WTC11 (cell line): ENCODE data around the gene RNF126. TPM values are rescaled to one million over a fixed set of nuclear protein-coding genes. Genes with fewer than 3 reads are reported as not detected.
"Not testable (repeated sequence)": the region's sequence is repeated elsewhere in the genome, so short reads cannot be mapped to it uniquely, and the experiment has no call there.

ENCODE experiments used
- ATAC-seq: fragments of 200-7000 bp; cut with Tn5 transposase; 2 replicates; pipeline ENCODE4 v1.10.0; 2021; ENCODE audit warnings: mild to moderate bottlenecking, moderate library complexity
- CTCF ChIA-PET: fragments of 300-600 bp; sonication (Branson Sonifier 250); formaldehyde crosslinking; loops from one replicate; lab custom pipeline; 2021; ENCODE audit warnings: antibody characterized with exemption; lab: Charles Lee
- POLR2A ChIA-PET: fragments of 350-600 bp; sonication (Branson Sonifier 250); formaldehyde crosslinking; loops from one replicate; lab custom pipeline; 2021; ENCODE audit warnings: antibody characterized with exemption; lab: Charles Lee
- DNase-seq: peaks from one replicate; pipeline ENCODE4 v3.0.0; 2021; ENCODE audit warnings: low spot score
- H3K27ac Mint-ChIP-seq: 2 replicates; pipeline ENCODE4 v1.8.0; 2021; ENCODE audit warnings: mixed read lengths
- H3K27me3 Mint-ChIP-seq: 2 replicates; pipeline ENCODE4 v1.8.0; 2021; ENCODE audit warnings: low read depth, mild to moderate bottlenecking, moderate library complexity, mixed read lengths
- H3K36me3 Mint-ChIP-seq: 2 replicates; pipeline ENCODE4 v1.8.0; 2021; ENCODE audit warnings: mixed read lengths
- H3K4me1 Mint-ChIP-seq: 2 replicates; pipeline ENCODE4 v1.8.0; 2022; ENCODE audit warnings: mixed read lengths
- H3K4me3 Mint-ChIP-seq: 2 replicates; pipeline ENCODE4 v1.8.0; 2021; ENCODE audit warnings: mild to moderate bottlenecking, moderate library complexity, mixed read lengths
- H3K9me3 Mint-ChIP-seq: 2 replicates; pipeline ENCODE4 v1.8.0; 2021; ENCODE audit warnings: mixed read lengths
- SOX15 ChIP-seq: fragments of 250-450 bp; sonication (Bioruptor Pico); IDR thresholded peaks from 2 replicates; pipeline ENCODE4 v1.9.0; 2021; ENCODE audit warnings: mild to moderate bottlenecking
- TCF7 ChIP-seq: sonication (generic); formaldehyde crosslinking; IDR thresholded peaks from 2 replicates; pipeline ENCODE4 v1.8.0; 2022; ENCODE audit warnings: mild to moderate bottlenecking, low read depth, missing genetic modification reagents, moderate library complexity
- total RNA-seq: library from RNA; stranded (reverse); gene quantifications from 3 replicates; pipeline ENCODE4 v1.2.3, GENCODE V29; 2021
- TF ChIP-seq, protein P1 (sequence below): sonication (generic); formaldehyde crosslinking; conservative IDR thresholded peaks from 2 replicates; pipeline ENCODE4 v1.8.1; 2023; ENCODE audit warnings: mild to moderate bottlenecking, low read depth, missing genetic modification reagents, moderate library complexity
- TF ChIP-seq, protein P2 (sequence below): fragments of 200-600 bp; IDR thresholded peaks from 2 replicates; pipeline ENCODE4 v1.8.0; 2022; ENCODE audit warnings: antibody characterized with exemption

RNF126 gene
- total RNA-seq, 1 experiment from 2014 or later = 84.4 TPM

DNA sequence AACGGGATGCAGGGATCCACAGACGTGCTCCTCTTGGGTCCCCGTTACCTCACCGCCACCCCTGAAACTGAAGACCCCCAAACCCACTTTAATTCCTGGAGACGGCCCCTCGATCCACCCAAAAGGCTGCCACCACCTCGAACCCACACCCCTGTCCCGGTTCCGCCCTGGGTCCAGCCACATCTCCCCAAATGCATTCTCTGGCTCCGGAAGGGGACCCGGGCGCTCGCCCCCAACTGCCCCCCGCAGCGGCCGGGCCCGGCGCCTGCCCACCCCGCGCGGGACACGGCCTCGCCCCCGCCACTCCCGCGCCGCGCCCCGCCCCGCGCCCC lies 13.0 kb upstream of the RNF126 start (continued):
- TF ChIP-seq, protein P1, sequence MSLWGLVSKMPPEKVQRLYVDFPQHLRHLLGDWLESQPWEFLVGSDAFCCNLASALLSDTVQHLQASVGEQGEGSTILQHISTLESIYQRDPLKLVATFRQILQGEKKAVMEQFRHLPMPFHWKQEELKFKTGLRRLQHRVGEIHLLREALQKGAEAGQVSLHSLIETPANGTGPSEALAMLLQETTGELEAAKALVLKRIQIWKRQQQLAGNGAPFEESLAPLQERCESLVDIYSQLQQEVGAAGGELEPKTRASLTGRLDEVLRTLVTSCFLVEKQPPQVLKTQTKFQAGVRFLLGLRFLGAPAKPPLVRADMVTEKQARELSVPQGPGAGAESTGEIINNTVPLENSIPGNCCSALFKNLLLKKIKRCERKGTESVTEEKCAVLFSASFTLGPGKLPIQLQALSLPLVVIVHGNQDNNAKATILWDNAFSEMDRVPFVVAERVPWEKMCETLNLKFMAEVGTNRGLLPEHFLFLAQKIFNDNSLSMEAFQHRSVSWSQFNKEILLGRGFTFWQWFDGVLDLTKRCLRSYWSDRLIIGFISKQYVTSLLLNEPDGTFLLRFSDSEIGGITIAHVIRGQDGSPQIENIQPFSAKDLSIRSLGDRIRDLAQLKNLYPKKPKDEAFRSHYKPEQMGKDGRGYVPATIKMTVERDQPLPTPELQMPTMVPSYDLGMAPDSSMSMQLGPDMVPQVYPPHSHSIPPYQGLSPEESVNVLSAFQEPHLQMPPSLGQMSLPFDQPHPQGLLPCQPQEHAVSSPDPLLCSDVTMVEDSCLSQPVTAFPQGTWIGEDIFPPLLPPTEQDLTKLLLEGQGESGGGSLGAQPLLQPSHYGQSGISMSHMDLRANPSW (CRISPR knock-in tag) = no peak
- TF ChIP-seq, all 79 proteins: peak for 0

DNA sequence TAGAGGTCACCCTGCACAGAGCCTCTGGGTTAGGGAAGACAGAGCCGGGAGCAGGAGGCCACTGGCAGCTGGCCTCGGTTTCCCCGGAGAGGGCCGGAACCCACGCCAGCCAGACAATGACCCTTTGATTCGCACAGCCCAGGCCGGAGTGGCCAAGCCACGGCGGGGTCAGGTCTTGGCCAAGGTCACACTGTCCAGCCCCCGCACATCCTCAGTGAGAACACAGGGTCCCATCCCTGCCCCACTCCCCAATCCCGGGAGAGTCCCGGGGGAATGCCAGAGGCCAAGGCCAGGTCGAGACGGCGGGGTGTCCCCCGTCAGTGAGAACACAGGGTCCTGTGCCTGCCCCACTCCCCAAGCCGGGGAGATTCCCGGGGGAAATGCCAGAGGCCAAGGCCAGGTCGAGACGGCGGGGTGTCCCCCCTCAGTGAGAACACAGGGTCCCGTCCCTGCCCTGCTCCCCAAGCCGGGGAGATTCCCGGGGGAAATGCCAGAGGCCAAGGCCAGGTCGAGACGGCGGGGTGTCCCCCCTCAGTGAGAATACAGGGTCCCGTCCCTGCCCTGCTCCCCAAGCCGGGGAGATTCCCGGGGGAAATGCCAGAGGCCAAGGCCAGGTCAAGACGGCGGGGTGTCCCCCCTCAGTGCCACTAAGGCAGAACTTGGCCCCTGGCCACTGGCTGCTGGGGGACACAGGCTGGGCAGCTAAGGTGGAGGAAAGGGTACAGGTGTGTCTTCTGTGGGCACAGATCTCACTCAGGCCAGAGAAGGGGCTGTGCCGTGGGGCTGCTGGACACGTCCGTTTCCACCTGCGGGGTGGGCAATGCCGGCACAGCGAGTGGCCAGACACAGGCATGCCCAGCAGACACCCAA lies 11.5 kb upstream of the RNF126 start:
- TF ChIP-seq SOX15 = no peak
- POLR2A ChIA-PET = no interaction called here
- CTCF ChIA-PET = interaction anchor here (0.6 to 2.1 kb wide), 4 partner anchors 9 to 67 kb away, joined by 4 to 8 read pairs (median 6); no protein-coding TSS in a partner anchor
- Mint-ChIP-seq H3K36me3 (no peaks in the 10 kb centered on the region), H3K27ac (no peak overlapping the region), H3K9me3 (no peaks in the 10 kb centered on the region), H3K4me1 (no peaks in the 10 kb centered on the region), H3K4me3 (no peak overlapping the region), H3K27me3 (peaks cover 27% of the 10 kb centered on the region)
- ATAC-seq = no peak
- no peak for DNase-seq

DNA sequence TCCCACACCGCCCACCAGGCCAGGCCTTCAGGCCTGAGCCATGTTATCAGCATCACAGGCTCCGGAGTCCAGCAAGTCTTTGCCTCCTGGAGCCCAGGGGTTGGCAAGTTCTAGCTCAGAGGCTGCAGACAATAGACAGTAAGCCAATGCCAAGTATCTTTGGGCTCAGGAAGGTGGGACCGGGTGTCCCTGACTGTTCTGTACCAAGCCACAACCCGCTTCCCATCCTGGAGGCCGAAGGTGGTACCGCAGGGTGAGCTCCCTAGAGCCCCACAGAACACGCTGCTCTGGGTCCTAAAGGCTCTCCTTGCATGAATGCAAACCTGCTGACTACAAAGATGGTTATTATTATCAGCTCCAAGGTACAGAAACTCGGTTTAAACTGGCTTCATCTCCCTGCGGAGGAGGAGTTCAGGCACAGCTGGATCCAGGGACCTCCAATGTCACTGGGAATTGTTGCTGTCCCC lies 7.6 kb upstream of the RNF126 start:
- CTCF ChIA-PET = interaction anchor here (0.5 to 2.6 kb wide), 15 partner anchors 10 to 115 kb away, joined by 3 to 22 read pairs (median 4); partner anchors contain the start of gene PALM
- H3K4me1 Mint-ChIP-seq = no peaks in the 10 kb centered on the region
- H3K27ac Mint-ChIP-seq = no peak overlapping the region
- ATAC-seq (peak; percentile 86), DNase-seq (peak; percentile 54)
- no peaks in the 10 kb centered on the region for H3K36me3 Mint-ChIP-seq
- H3K27me3 Mint-ChIP-seq = peaks cover 31% of the 10 kb centered on the region
- POLR2A ChIA-PET = interaction anchor here (0.5 kb wide), 1 partner anchor 9 kb away, joined by 3 read pairs; no protein-coding TSS in a partner anchor
- no peak for TF ChIP-seq TCF7 (CRISPR knock-in tag)
- TF ChIP-seq, protein P2, sequence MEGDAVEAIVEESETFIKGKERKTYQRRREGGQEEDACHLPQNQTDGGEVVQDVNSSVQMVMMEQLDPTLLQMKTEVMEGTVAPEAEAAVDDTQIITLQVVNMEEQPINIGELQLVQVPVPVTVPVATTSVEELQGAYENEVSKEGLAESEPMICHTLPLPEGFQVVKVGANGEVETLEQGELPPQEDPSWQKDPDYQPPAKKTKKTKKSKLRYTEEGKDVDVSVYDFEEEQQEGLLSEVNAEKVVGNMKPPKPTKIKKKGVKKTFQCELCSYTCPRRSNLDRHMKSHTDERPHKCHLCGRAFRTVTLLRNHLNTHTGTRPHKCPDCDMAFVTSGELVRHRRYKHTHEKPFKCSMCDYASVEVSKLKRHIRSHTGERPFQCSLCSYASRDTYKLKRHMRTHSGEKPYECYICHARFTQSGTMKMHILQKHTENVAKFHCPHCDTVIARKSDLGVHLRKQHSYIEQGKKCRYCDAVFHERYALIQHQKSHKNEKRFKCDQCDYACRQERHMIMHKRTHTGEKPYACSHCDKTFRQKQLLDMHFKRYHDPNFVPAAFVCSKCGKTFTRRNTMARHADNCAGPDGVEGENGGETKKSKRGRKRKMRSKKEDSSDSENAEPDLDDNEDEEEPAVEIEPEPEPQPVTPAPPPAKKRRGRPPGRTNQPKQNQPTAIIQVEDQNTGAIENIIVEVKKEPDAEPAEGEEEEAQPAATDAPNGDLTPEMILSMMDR = 0 out of 2 replicates have a peak, but pooled peaks have one; percentile 12
- no peak overlapping the region for H3K4me3 Mint-ChIP-seq
- peaks cover 9% of the 10 kb centered on the region for H3K9me3 Mint-ChIP-seq

DNA sequence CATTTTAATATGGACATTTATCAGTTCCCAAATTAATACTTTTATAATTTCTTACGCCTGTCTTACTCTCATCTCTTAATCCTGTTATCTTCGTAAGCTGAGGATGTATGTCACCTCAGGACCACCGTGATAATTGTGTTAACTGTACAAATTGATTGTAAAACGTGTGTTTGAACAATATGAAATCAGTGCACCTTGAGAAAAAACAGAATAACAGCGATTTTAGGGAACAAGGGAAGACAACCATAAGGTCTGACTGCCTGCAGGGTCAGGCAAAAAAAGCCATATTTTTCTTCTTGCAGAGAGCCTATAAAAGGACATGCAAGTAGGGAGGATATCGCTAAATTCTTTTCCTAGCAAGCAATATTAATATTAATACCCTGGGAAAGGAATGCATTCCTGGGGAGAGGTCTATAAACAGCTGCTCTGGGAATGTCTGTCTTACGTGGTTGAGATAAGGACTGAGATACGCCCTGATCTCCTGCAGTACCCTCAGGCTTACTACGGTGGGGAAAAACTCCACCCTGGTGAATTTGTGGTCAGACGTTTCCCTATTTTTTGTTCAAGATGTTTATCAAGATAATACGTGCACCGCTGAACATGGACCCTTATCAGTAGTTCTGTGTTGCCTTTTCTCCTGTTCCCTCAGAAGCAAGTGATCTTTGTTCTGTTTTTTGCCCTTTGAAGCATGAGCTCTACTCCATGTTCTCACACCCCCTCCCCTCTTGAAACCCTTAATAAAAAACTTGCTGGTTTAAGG lies 5.8 kb upstream of the RNF126 start:
- CTCF ChIA-PET = interaction anchor here (2.6 kb wide), 1 partner anchor 73 kb away, joined by 13 read pairs; no protein-coding TSS in a partner anchor
- ATAC-seq, DNase-seq, H3K9me3 Mint-ChIP-seq, H3K4me3 Mint-ChIP-seq, POLR2A ChIA-PET, H3K36me3 Mint-ChIP-seq, H3K27ac Mint-ChIP-seq, H3K4me1 Mint-ChIP-seq: not testable (repeated sequence)
- H3K27me3 Mint-ChIP-seq = peaks cover 31% of the 10 kb centered on the region

DNA sequence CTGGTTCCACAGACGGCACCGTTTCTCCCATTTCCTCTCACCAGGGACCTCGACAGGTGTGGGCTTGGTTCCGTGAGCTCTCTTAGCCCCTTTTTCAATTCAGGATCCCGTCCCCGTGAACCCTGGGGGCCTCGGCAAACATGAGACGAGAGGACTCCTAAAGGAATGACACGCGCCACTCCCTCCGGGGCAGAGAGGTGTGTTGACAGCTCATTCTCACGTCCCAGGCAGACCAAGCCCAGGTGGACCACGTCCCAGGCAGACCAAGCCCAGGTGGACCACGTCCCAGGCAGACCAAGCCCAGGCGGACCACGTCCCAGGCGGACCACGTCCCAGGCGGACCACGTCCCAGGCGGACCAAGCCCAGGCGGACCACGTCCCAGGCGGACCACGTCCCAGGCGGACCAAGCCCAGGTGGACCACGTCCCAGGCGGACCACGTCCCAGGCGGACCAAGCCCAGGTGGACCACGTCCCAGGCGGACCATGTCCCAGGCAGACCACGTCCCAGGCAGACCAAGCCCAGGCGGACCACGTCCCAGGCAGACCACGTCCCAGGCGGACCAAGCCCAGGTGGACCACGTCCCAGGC lies 4.1 kb upstream of the RNF126 start:
- ATAC-seq, DNase-seq, H3K27ac Mint-ChIP-seq, H3K4me3 Mint-ChIP-seq, H3K9me3 Mint-ChIP-seq, POLR2A ChIA-PET, CTCF ChIA-PET, H3K4me1 Mint-ChIP-seq, H3K36me3 Mint-ChIP-seq: not testable (repeated sequence)
- peaks cover 29% of the 10 kb centered on the region for H3K27me3 Mint-ChIP-seq
